Breast epithelium (tissue), 4 donors: ENCODE results near the gene TCF21. TPM values are rescaled to one million over a fixed set of nuclear protein-coding genes. Genes with fewer than 3 reads are reported as not detected.
"Not testable (repeated sequence)": the region's sequence is repeated elsewhere in the genome, so short reads cannot be mapped to it uniquely, and the experiment has no call there.

ENCODE experiments used
- DNase-seq, 2 donors: peaks; one replicate each; pipeline ENCODE4 v3.0.0-alpha.2; 2019; ENCODE audit warnings: low spot score in 2 of 2
- H3K27ac ChIP-seq, 2 donors: fragments of 200-600 bp; sonication (generic) in 1 of 2; one replicate each; pipeline ENCODE4 v1.5.1; 2016 to 2019; ENCODE audit warnings: mild to moderate bottlenecking in 1 of 2
- H3K27me3 ChIP-seq, 2 donors: fragments of 200-600 bp; sonication (generic) in 1 of 2; one replicate each; pipeline versions ENCODE4 v1.5.1 to v1.6.0; 2017 to 2019; ENCODE audit warnings: control low read depth in 1 of 2, mild to moderate bottlenecking in 1 of 2
- H3K36me3 ChIP-seq: fragments of 200-600 bp; one replicate; pipeline ENCODE4 v1.5.1; 2019
- H3K4me1 ChIP-seq, 2 donors: fragments of 200-600 bp; sonication (generic); one replicate each; pipeline ENCODE4 v1.5.1; 2016 to 2019; ENCODE audit warnings: control low read depth in 1 of 2
- H3K4me3 ChIP-seq, 3 donors: fragments of 200-600 bp; sonication (generic); 1 replicate in 2 of 3; 2 replicates in 1 of 3; pipeline ENCODE4 v1.5.1; 2016 to 2019; ENCODE audit warnings: mild to moderate bottlenecking in 3 of 3, moderate library complexity in 2 of 3
- H3K9me3 ChIP-seq, 2 donors: fragments of 200-600 bp; sonication (generic) in 1 of 2; one replicate each; pipeline ENCODE4 v1.5.1; 2016 to 2019; ENCODE audit warnings: control low read depth in 1 of 2
- CTCF ChIP-seq, 3 donors: fragments of 450-650 bp; IDR thresholded peaks; one replicate each; pipeline ENCODE4 v1.5.1; 2016 to 2017; ENCODE audit warnings: antibody characterized with exemption in 3 of 3, mild to moderate bottlenecking in 3 of 3, moderate library complexity in 3 of 3
- POLR2A ChIP-seq: fragments of 450-650 bp; IDR thresholded peaks from one replicate; pipeline ENCODE4 v1.6.1; 2016; ENCODE audit warnings: antibody characterized with exemption, mild to moderate bottlenecking, moderate library complexity
- POLR2AphosphoS5 ChIP-seq, 3 donors: sonication (generic); formaldehyde crosslinking; IDR thresholded peaks; one replicate each; pipeline ENCODE4 v1.6.1; 2017; ENCODE audit warnings: antibody characterized with exemption in 3 of 3
- intact Hi-C: fragments of 100-400 bp; cut with DNase I; formaldehyde crosslinking; loops from one replicate; pipeline ENCODE4 v1.15.1; 2023; ENCODE audit warnings: low total_unique reads
- total RNA-seq, 3 donors: library from RNA; depleted of rRNA; stranded (reverse); fragments of >200 nt; gene quantifications; one replicate each; pipeline ENCODE4 v1.1.0, GENCODE V29; 2016

The TCF21 gene
- total RNA-seq, 3 donors from 2014 or later: 1.0 TPM; not detected in 2

- Histone ChIP-seq H3K9me3 (peaks cover 0 to 4% of the 10 kb centered on the region in 2 donors), H3K4me3 (no peak overlapping the region), H3K27ac (no peak overlapping the region), H3K27me3 (peaks cover 3 to 33% of the 10 kb centered on the region in 2 donors), H3K36me3 (no peaks in the 10 kb centered on the region), H3K4me1 (no peaks in the 10 kb centered on the region)
- DNase-seq: no peak
- no peak for TF ChIP-seq CTCF (IDR thresholded peaks at IDR 0.05)
- no peak for TF ChIP-seq POLR2AphosphoS5 (IDR thresholded peaks at IDR 0.05)
- TF ChIP-seq POLR2A: no peak
- intact Hi-C loops: no loop called here
These were observed 34.3 kb upstream of the TCF21 start for GRCh38 chr6:133854364-133855275.

- TF ChIP-seq POLR2A (no peak), CTCF (IDR thresholded peaks at IDR 0.05) (no peak), POLR2AphosphoS5 (IDR thresholded peaks at IDR 0.05) (no peak)
- no peak for DNase-seq
- Histone ChIP-seq H3K9me3 (peaks cover 0 to 4% of the 10 kb centered on the region in 2 donors), H3K4me1 (no peaks in the 10 kb centered on the region), H3K36me3 (no peaks in the 10 kb centered on the region), H3K27ac (no peak overlapping the region), H3K27me3 (peaks cover 3 to 33% of the 10 kb centered on the region in 2 donors), H3K4me3 (no peak overlapping the region)
- intact Hi-C loops: no loop called here
These were observed 33.5 kb upstream of the TCF21 start for GRCh38 chr6:133855276-133855990.

GRCh38 chr6:133855991-133856370 lies 32.9 kb upstream of the TCF21 start:
- Histone ChIP-seq H3K4me1 (no peaks in the 10 kb centered on the region), H3K4me3 (no peak overlapping the region), H3K9me3 (peaks cover 0 to 4% of the 10 kb centered on the region in 2 donors), H3K27me3 (peaks cover 3 to 33% of the 10 kb centered on the region in 2 donors), H3K36me3 (no peaks in the 10 kb centered on the region), H3K27ac (no peak overlapping the region)
- DNase-seq: no peak
- TF ChIP-seq POLR2A (no peak), POLR2AphosphoS5 (IDR thresholded peaks at IDR 0.05) (no peak), CTCF (IDR thresholded peaks at IDR 0.05) (no peak)
- intact Hi-C loops: no loop called here

- no peaks in the 10 kb centered on the region for H3K36me3 ChIP-seq
- peaks cover 4 to 7% of the 10 kb centered on the region in 2 donors for H3K9me3 ChIP-seq
- intact Hi-C loops: no loop called here
- TF ChIP-seq CTCF (IDR thresholded peaks at IDR 0.05) (no peak), POLR2A (no peak), POLR2AphosphoS5 (IDR thresholded peaks at IDR 0.05) (no peak)
- no peaks in the 10 kb centered on the region for H3K4me1 ChIP-seq
- DNase-seq: no peak
- H3K4me3 ChIP-seq: no peak overlapping the region
- H3K27me3 ChIP-seq: peaks cover 3 to 33% of the 10 kb centered on the region in 2 donors
- H3K27ac ChIP-seq: no peak overlapping the region
These were observed 32.0 kb upstream of the TCF21 start for GRCh38 chr6:133856911-133857310.

GRCh38 chr6:133857696-133858095 lies 31.2 kb upstream of the TCF21 start:
- DNase-seq: no peak

GRCh38 chr6:133861337-133861736 lies 27.6 kb upstream of the TCF21 start:
- intact Hi-C loops, H3K4me1 ChIP-seq, DNase-seq, H3K36me3 ChIP-seq, H3K4me3 ChIP-seq, H3K27ac ChIP-seq: not testable (repeated sequence)
- peaks cover 21 to 36% of the 10 kb centered on the region in 2 donors for H3K9me3 ChIP-seq
- peaks cover 0 to 10% of the 10 kb centered on the region in 2 donors for H3K27me3 ChIP-seq

More at GRCh38 chr6:133857696-133858095, 31.2 kb upstream of the TCF21 start:
- Histone ChIP-seq H3K9me3 (peaks cover 9 to 15% of the 10 kb centered on the region in 2 donors), H3K27me3 (peaks cover 3 to 33% of the 10 kb centered on the region in 2 donors), H3K4me1 (no peaks in the 10 kb centered on the region), H3K4me3 (no peak overlapping the region), H3K36me3 (no peaks in the 10 kb centered on the region), H3K27ac (no peak overlapping the region)
- intact Hi-C loops: no loop called here
- TF ChIP-seq CTCF (IDR thresholded peaks at IDR 0.05) (no peak), POLR2AphosphoS5 (IDR thresholded peaks at IDR 0.05) (no peak), POLR2A (no peak)
